MCF 10A (cell line): ENCODE results near the gene CA14. TPM values are rescaled to one million over a fixed set of nuclear protein-coding genes. Genes with fewer than 3 reads are reported as not detected.
A peak's percentile ranks its signal among the peaks of the same experiment; 100 is the strongest.

Experiments
- BruUV-seq: library from RNA; stranded (reverse); fragments of 400-500 nt; replicated peaks from 2 replicates; lab custom pipeline; 2021; lab: Mats Ljungman, UMichigan
- CTCF ChIA-PET: fragments of 300-600 bp; sonication (Branson Sonifier 250); formaldehyde crosslinking; extraction: SDS; loops from one replicate; lab custom pipeline; 2021; ENCODE audit warnings: antibody characterized with exemption, inconsistent platforms; lab: Yijun Ruan, JAX
- POLR2A ChIA-PET: fragments of 300-600, 350-650 bp; sonication (Branson Sonifier 250); formaldehyde crosslinking; extraction: SDS; loops from one replicate; lab custom pipeline; 2020; ENCODE audit warnings: antibody characterized with exemption, inconsistent platforms; lab: Yijun Ruan, JAX
- DNase-seq: peaks from one replicate; pipeline ENCODE4 v3.0.0-alpha.2; 2018; ENCODE audit not compliant: unreplicated experiment
- H3K27ac Mint-ChIP-seq: one replicate; pipeline ENCODE4 v1.8.0; 2022; ENCODE audit warnings: mild to moderate bottlenecking, low read depth, mixed read lengths; ENCODE audit not compliant: unreplicated experiment
- H3K27me3 Mint-ChIP-seq: one replicate; pipeline ENCODE4 v1.8.0; 2022; ENCODE audit warnings: mixed read lengths; ENCODE audit not compliant: insufficient read depth, unreplicated experiment
- H3K36me3 Mint-ChIP-seq: one replicate; pipeline ENCODE4 v1.8.0; 2022; ENCODE audit warnings: mild to moderate bottlenecking, moderate library complexity, mixed read lengths; ENCODE audit not compliant: insufficient read depth, unreplicated experiment
- H3K4me1 Mint-ChIP-seq: one replicate; pipeline ENCODE4 v1.8.0; 2022; ENCODE audit warnings: mixed read lengths; ENCODE audit not compliant: insufficient read depth, unreplicated experiment
- H3K4me3 Mint-ChIP-seq: one replicate; pipeline ENCODE4 v1.8.0; 2022; ENCODE audit warnings: mild to moderate bottlenecking, moderate library complexity, mixed read lengths; ENCODE audit not compliant: unreplicated experiment
- H3K9me3 Mint-ChIP-seq: one replicate; pipeline ENCODE4 v1.8.0; 2022; ENCODE audit warnings: mixed read lengths; ENCODE audit not compliant: unreplicated experiment
- intact Hi-C: fragments of 100-400 bp; cut with micrococcal nuclease; formaldehyde crosslinking; loops from 2 replicates; pipeline ENCODE4 v1.14.1; 2022
- total RNA-seq: library from RNA; stranded (reverse); gene quantifications from 2 replicates; pipeline ENCODE4 v1.2.3, GENCODE V29; 2022
- TF ChIP-seq, protein P1 (sequence below): fragments of 200-600 bp; IDR thresholded peaks from one replicate; pipeline ENCODE4 v1.8.0; 2022; ENCODE audit warnings: antibody characterized with exemption, mild to moderate bottlenecking; ENCODE audit not compliant: unreplicated experiment

CA14 gene
- total RNA-seq, 1 experiment from 2014 or later: 0.26 TPM

DNA sequence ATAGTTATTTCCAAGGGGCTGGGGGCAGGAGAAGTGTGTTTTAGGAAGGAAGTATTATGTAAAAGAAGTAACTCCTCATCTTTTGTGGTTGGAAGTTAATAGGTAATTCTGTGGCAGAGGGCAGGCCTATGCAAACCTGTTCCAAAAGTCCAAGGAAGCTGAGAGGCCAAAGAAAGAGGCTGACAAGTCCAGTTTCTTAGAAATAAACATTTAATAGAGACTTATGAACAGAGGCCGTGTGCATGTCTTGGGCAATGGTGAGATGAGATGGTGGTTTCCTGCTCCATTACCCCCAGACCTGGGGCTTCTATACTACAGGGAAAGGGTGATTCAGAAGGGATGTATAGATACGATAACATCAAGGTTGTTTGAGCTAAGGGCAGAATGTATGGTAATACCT, 7.6 kb upstream of the CA14 start:
- Mint-ChIP-seq H3K27me3 (no peaks in the 10 kb centered on the region), H3K4me3 (no peak overlapping the region), H3K9me3 (no peaks in the 10 kb centered on the region), H3K4me1 (no peaks in the 10 kb centered on the region), H3K27ac (no peak overlapping the region), H3K36me3 (no peaks in the 10 kb centered on the region)
- no TSS peak for BruUV-seq
- POLR2A ChIA-PET: interaction anchor here (0.8 to 1.4 kb wide), 4 partner anchors 9 to 32 kb away, joined by 3 to 7 read pairs (median 4); no protein-coding TSS in a partner anchor
- CTCF ChIA-PET: interaction anchor here (0.6 to 1.0 kb wide), 2 partner anchors 32 to 242 kb away, joined by 3 to 4 read pairs; no protein-coding TSS in a partner anchor
- TF ChIP-seq, protein P1, sequence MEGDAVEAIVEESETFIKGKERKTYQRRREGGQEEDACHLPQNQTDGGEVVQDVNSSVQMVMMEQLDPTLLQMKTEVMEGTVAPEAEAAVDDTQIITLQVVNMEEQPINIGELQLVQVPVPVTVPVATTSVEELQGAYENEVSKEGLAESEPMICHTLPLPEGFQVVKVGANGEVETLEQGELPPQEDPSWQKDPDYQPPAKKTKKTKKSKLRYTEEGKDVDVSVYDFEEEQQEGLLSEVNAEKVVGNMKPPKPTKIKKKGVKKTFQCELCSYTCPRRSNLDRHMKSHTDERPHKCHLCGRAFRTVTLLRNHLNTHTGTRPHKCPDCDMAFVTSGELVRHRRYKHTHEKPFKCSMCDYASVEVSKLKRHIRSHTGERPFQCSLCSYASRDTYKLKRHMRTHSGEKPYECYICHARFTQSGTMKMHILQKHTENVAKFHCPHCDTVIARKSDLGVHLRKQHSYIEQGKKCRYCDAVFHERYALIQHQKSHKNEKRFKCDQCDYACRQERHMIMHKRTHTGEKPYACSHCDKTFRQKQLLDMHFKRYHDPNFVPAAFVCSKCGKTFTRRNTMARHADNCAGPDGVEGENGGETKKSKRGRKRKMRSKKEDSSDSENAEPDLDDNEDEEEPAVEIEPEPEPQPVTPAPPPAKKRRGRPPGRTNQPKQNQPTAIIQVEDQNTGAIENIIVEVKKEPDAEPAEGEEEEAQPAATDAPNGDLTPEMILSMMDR: no peak
- intact Hi-C loops: no loop called here
- no peak for DNase-seq

DNA sequence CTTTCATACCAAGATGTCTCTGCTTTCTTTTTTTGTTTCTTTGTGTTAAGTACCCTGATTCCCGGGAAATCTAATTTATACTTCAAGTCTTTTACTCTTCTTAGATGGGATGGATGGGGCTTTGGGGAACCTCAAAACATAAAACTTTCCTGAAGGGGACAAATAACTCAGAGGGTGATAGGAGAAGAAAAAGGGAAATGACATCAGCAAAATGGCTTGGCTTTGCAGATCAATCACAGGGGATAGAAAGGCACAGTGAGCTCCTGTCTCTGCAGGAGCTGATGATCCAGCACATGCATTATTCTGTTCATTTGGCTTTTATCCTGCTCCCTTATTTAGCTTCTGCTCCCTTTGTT, 1.4 kb upstream of the CA14 start:
- DNase-seq: no peak
- Mint-ChIP-seq H3K27ac (no peak overlapping the region), H3K4me1 (peaks cover 51% of the 10 kb centered on the region), H3K36me3 (no peaks in the 10 kb centered on the region), H3K27me3 (no peaks in the 10 kb centered on the region), H3K4me3 (peak overlapping the region; percentile 7), H3K9me3 (no peaks in the 10 kb centered on the region)
- POLR2A ChIA-PET: interaction anchor here (0.6 to 11.7 kb wide), 18 partner anchors 10 to 666 kb away, joined by 3 to 239 read pairs (median 3); partner anchors contain the start of genes ADAMTSL4, APH1A, CIART and PRPF3
- CTCF ChIA-PET: interaction anchor here (0.6 to 12.7 kb wide), 51 partner anchors 9 to 899 kb away, joined by 3 to 215 read pairs (median 5); partner anchors contain the start of genes APH1A, C1orf54, CIART and MINDY1
- TF ChIP-seq, protein P1: no peak
- BruUV-seq: no TSS peak
- intact Hi-C loops: loop anchor here (1.0 to 5.0 kb wide), 6 partner anchors 25 to 740 kb away; partner anchors contain the start of gene ADAMTSL4

DNA sequence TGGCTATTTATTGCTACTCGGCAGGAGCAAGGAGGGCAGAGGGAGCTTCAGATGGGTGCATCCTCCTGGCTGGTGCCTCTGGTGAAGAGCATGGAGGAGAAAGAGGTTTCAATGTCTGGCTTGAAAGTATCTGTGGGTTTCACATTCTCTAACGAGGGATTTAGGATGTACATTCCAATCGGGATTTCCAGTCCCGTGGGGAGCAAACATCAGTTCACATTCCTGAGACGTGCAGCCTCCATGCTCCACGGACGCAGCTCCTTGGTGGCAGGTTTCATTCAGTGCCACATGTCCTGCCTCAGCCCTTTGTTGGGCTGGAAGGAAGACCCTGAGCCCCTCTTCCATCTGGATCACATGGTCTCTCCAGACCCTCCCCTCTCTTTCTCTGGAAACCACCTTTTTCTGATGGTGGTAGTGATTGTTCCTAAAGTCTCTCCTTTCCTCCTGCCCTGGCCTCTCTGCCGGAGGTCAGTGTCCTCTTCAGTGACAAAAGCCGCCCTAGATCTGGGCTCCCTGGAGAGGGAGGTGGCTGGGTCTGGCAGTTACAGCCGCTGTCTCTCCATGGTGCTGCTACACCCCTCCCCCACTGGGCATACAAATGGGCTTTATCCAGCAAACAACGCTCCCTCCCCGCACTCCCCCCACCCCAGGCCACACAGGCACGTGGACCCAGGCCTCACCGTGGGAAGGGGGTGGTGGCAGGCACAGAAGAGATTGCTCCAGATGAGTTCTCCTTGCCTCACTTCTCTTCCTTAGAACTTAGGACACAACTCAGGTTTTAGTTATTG, 826 bp upstream of the CA14 start:
- ChIA-PET POLR2A (interaction anchor here (0.6 to 11.7 kb wide), 15 partner anchors 10 to 666 kb away, joined by 3 to 239 read pairs (median 4); partner anchors contain the start of genes ADAMTSL4, APH1A, CIART and PRPF3), CTCF (interaction anchor here (0.6 to 12.7 kb wide), 47 partner anchors 8 to 825 kb away, joined by 3 to 215 read pairs (median 5); partner anchors contain the start of genes APH1A, C1orf54, CIART and MINDY1)
- Mint-ChIP-seq H3K27me3 (no peaks in the 10 kb centered on the region), H3K27ac (no peak overlapping the region), H3K36me3 (no peaks in the 10 kb centered on the region), H3K4me1 (peaks cover 51% of the 10 kb centered on the region), H3K4me3 (no peak overlapping the region), H3K9me3 (no peaks in the 10 kb centered on the region)
- DNase-seq: no peak
- intact Hi-C loops: loop anchor here (1.0 to 5.0 kb wide), 6 partner anchors 25 to 740 kb away; partner anchors contain the start of gene ADAMTSL4
- TF ChIP-seq, protein P1: no peak
- no TSS peak for BruUV-seq

DNA sequence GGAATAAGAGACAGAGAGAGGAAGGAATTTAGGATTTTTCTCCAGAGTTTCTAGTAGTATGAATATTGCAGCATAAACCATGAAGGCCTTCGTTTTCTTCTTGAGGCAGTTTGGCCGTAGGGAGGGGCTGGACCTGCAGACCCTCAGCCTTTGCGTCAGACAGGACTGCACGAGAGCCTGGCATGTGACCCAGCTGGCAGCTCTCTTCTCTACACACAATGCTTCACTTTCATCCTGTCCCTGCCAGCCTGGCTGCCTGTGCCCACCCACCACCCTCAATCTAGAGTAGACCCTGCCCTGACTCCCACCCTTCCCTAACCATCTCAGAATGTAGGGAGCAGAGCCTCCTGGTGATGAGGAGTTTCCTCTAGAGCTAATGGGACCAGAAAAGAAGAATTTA, 1.6 kb downstream of the CA14 start:
- POLR2A ChIA-PET: interaction anchor here (0.6 to 11.7 kb wide), 12 partner anchors 9 to 303 kb away, joined by 3 to 239 read pairs (median 6); partner anchors contain the start of genes ANP32E, APH1A, C1orf54 and CIART
- TF ChIP-seq, protein P1: no peak
- Mint-ChIP-seq H3K27me3 (no peaks in the 10 kb centered on the region), H3K27ac (no peak overlapping the region), H3K36me3 (peaks cover 11% of the 10 kb centered on the region), H3K9me3 (no peaks in the 10 kb centered on the region), H3K4me1 (peaks cover 66% of the 10 kb centered on the region), H3K4me3 (peak overlapping the region; percentile 64)
- DNase-seq: no peak
- intact Hi-C loops: loop anchor here (5.0 kb wide), 4 partner anchors 203 to 553 kb away; partner anchors contain the start of gene ADAMTSL4
- no TSS peak for BruUV-seq
- CTCF ChIA-PET: interaction anchor here (0.7 to 12.7 kb wide), 6 partner anchors 10 to 304 kb away, joined by 3 to 215 read pairs (median 4); partner anchors contain the start of genes APH1A and CIART
